Osteoblast (primary cell): Measurements from ENCODE around the gene DUS3L. TPM values are rescaled to one million over a fixed set of nuclear protein-coding genes. Genes with fewer than 3 reads are reported as not detected.
A peak's percentile ranks its signal among the peaks of the same experiment; 100 is the strongest.

Experiments used
- DNase-seq: peaks from one replicate; pipeline ENCODE4 v3.0.0; 2011; ENCODE audit warnings: low spot score, mixed read lengths; ENCODE audit not compliant: insufficient read length; ENCODE audit errors: missing footprints
- H2AFZ ChIP-seq: 2 replicates; pipeline ENCODE4 v1.6.0; 2011; ENCODE audit warnings: mild to moderate bottlenecking, low read length
- H3K27ac ChIP-seq: 2 replicates; pipeline ENCODE4 v1.5.1; 2011; ENCODE audit warnings: mild to moderate bottlenecking, low read depth, low read length, moderate library complexity
- H3K27me3 ChIP-seq: 2 replicates; pipeline ENCODE4 v1.6.0; 2012; ENCODE audit warnings: mild to moderate bottlenecking, control low read depth, inconsistent platforms, low read length, moderate library complexity; ENCODE audit not compliant: insufficient read depth
- H3K36me3 ChIP-seq: 2 replicates; pipeline ENCODE4 v1.5.1; 2011; ENCODE audit warnings: mild to moderate bottlenecking, low read length, control low read depth, moderate library complexity; ENCODE audit not compliant: insufficient read depth
- H3K4me1 ChIP-seq: 2 replicates; pipeline ENCODE4 v1.5.1; 2011; ENCODE audit warnings: mild to moderate bottlenecking, low read length, control low read depth, moderate library complexity; ENCODE audit not compliant: insufficient read depth
- H3K4me2 ChIP-seq: 2 replicates; pipeline ENCODE4 v1.6.0; 2011; ENCODE audit warnings: mild to moderate bottlenecking, low read length; ENCODE audit not compliant: insufficient read depth
- H3K4me3 ChIP-seq: fragments of 200-600 bp; sonication (generic); 3 replicates; pipeline ENCODE4 v1.5.1; 2012; ENCODE audit warnings: mild to moderate bottlenecking, low read length, inconsistent platforms; ENCODE audit not compliant: insufficient read depth
- H3K79me2 ChIP-seq: 2 replicates; pipeline ENCODE4 v1.6.0; 2012; ENCODE audit warnings: mild to moderate bottlenecking, low read length, control low read depth, inconsistent platforms; ENCODE audit not compliant: insufficient read depth
- H3K9me3 ChIP-seq: 2 replicates; pipeline ENCODE4 v1.5.1; 2011; ENCODE audit warnings: low read depth, low read length, control low read depth
- H4K20me1 ChIP-seq: 2 replicates; pipeline ENCODE4 v1.6.0; 2012; ENCODE audit warnings: mild to moderate bottlenecking, low read length, control low read depth; ENCODE audit not compliant: insufficient read depth
- total RNA-seq: library from RNA; depleted of rRNA; stranded (reverse); fragments of >200 nt; gene quantifications from 2 replicates; pipeline ENCODE4 v1.2.3, GENCODE V29; 2012
- TF ChIP-seq, protein P1 (sequence below): IDR thresholded peaks from 2 replicates; pipeline ENCODE4 v1.5.1; 2011; ENCODE audit warnings: mild to moderate bottlenecking, low read depth, low read length, moderate library complexity; ENCODE audit errors: extremely low read depth

Gene DUS3L
- total RNA-seq, 1 donor = 30.0 TPM

DNA sequence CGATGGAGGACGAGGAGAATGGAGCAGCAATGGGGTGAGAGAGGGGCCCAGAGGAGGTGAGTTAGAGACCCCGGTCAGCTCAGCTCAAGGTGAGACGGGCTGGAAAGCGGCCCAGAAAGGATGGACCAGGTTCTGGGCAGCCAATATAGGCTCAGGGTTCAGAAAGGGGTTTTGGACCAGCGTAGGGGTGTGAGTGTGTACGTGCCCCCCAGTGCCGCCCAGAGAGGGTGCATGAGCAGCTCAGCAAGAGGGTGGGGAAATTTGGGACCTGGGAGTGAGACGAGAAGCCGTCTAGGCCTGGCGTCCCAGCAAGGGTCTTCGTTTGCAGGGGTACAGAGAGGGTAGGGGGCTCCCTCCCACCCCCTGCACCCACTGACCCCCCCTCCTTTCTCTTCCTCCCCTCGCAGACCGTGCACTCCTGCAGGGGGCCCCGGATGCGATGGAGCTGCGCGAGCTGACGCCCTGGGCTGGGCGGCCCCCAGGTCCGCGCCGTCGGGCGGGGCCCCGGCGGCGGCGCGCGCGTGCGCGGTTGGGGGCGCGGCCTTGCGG lies 36.5 kb upstream of the DUS3L start:
- peak; percentile 80 for DNase-seq
- peaks cover 20% of the 10 kb centered on the region for H3K27me3 ChIP-seq
- TF ChIP-seq, protein P1, sequence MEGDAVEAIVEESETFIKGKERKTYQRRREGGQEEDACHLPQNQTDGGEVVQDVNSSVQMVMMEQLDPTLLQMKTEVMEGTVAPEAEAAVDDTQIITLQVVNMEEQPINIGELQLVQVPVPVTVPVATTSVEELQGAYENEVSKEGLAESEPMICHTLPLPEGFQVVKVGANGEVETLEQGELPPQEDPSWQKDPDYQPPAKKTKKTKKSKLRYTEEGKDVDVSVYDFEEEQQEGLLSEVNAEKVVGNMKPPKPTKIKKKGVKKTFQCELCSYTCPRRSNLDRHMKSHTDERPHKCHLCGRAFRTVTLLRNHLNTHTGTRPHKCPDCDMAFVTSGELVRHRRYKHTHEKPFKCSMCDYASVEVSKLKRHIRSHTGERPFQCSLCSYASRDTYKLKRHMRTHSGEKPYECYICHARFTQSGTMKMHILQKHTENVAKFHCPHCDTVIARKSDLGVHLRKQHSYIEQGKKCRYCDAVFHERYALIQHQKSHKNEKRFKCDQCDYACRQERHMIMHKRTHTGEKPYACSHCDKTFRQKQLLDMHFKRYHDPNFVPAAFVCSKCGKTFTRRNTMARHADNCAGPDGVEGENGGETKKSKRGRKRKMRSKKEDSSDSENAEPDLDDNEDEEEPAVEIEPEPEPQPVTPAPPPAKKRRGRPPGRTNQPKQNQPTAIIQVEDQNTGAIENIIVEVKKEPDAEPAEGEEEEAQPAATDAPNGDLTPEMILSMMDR = no peak
- peaks cover 12% of the 10 kb centered on the region for H3K4me1 ChIP-seq
- H3K79me2 ChIP-seq = no peaks in the 10 kb centered on the region
- H3K9me3 ChIP-seq = no peaks in the 10 kb centered on the region
- peak overlapping the region; percentile 77 for H3K4me3 ChIP-seq
- H3K27ac ChIP-seq = no peak overlapping the region
- no peaks in the 10 kb centered on the region for H4K20me1 ChIP-seq
- H2AFZ ChIP-seq = no peak overlapping the region
- peak overlapping the region; percentile 36 for H3K4me2 ChIP-seq
- no peaks in the 10 kb centered on the region for H3K36me3 ChIP-seq

DNA sequence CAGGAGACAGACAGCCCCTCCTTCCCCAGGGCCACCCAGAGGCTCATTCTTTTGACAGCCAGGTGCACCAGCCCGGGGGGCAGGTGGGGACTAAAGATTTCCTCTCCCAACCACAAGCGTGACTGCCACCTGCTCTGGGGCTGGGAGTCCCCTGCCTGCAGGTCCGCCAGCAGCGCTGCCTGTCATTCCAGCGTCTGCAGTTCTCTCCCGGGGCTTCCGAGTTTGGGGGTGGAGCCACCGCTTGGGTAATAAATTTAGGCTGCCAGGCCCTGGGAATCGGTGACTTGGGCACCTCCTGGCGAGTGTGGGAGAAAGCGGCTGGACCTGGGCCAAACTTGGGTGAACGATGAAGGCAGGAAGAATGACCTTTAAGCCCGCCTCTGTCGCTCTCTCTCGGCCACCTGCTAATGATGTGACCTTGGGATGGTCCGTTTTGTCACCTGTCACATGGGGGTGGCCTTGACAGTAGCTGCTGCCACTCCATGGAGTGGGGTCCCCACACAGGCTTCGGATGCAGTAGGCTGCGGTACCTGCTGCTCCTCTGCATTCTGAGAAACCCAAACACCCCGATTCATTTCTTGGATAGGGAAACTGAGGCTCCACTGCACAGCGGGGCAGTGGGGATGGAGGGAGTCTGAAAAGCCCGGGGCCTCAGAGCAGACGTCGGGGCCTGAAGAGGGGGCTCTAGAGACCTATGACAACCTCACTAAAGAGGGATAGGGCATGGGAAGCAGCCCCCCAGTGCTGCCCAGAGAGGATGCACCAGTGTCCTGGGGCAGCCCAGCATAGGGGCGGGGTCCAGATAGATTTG lies 35.8 kb upstream of the DUS3L start:
- peaks cover 20% of the 10 kb centered on the region for H3K27me3 ChIP-seq
- H4K20me1 ChIP-seq = no peaks in the 10 kb centered on the region
- no peak overlapping the region for H3K4me3 ChIP-seq
- TF ChIP-seq, protein P1 = peak; percentile 20
- peak; percentile 94 for DNase-seq
- H3K9me3 ChIP-seq = no peaks in the 10 kb centered on the region
- peaks cover 12% of the 10 kb centered on the region for H3K4me1 ChIP-seq
- no peak overlapping the region for H3K4me2 ChIP-seq
- no peaks in the 10 kb centered on the region for H3K36me3 ChIP-seq
- H3K27ac ChIP-seq = no peak overlapping the region
- no peak overlapping the region for H2AFZ ChIP-seq
- H3K79me2 ChIP-seq = no peaks in the 10 kb centered on the region

DNA sequence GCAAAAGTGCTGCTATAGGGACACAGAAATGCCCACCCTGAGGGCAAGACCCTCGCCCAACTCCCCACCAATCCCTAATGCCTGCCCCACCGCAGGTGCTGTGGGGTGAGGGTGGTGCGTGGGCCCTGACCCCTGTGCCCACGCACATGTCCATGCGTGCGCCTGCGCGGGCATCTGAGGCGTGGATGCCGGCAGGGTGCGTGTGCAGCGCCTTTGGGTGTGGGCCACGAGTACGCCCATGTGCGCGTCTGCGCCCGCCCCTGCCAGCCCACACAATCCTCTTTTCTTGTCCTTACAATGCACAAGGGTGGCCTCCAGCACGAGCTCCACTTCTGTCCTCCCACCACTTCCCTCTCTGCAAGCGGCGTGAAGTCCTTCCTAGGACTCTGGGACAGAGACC lies 34.2 kb upstream of the DUS3L start:
- H3K27ac ChIP-seq = no peak overlapping the region
- DNase-seq = no peak
- H3K4me1 ChIP-seq = peaks cover 12% of the 10 kb centered on the region
- H3K36me3 ChIP-seq = no peaks in the 10 kb centered on the region
- H4K20me1 ChIP-seq = no peaks in the 10 kb centered on the region
- H2AFZ ChIP-seq = no peak overlapping the region
- no peaks in the 10 kb centered on the region for H3K79me2 ChIP-seq
- TF ChIP-seq, protein P1 = no peak
- peaks cover 20% of the 10 kb centered on the region for H3K27me3 ChIP-seq
- no peak overlapping the region for H3K4me3 ChIP-seq
- no peaks in the 10 kb centered on the region for H3K9me3 ChIP-seq
- no peak overlapping the region for H3K4me2 ChIP-seq

DNA sequence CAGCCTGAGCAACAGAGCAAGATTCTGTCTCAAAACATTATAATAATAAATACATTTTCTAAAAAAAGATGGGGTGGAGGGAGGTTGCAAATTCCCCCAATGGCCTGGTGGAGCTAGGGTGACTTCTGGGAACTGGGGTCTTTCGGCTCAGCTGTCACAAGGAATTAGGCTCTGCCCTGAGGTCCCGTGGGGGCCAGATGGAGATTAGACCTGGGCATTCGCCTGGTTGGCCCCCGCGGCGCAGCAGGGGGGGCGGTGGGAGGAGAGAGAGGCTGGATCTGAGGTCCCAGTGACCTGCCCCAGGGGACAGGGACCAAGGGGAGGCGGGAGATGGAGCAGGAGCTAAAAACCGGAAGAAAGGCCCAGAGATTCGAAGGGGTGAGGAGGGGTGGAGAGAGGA lies 33.8 kb upstream of the DUS3L start:
- TF ChIP-seq, protein P1 = no peak
- Histone ChIP-seq H3K79me2 (no peaks in the 10 kb centered on the region), H3K4me1 (peaks cover 12% of the 10 kb centered on the region), H3K36me3 (no peaks in the 10 kb centered on the region), H2AFZ (no peak overlapping the region), H3K4me2 (no peak overlapping the region), H3K27ac (no peak overlapping the region), H3K4me3 (no peak overlapping the region), H3K27me3 (peaks cover 17% of the 10 kb centered on the region), H4K20me1 (no peaks in the 10 kb centered on the region), H3K9me3 (no peaks in the 10 kb centered on the region)
- peak; percentile 79 for DNase-seq
